HepG2 (cell line): ENCODE measurements around the gene RUVBL1. TPM values are rescaled to one million over a fixed set of nuclear protein-coding genes. Genes with fewer than 3 reads are reported as not detected.
A peak's percentile ranks its signal among the peaks of the same experiment; 100 is the strongest.

Source experiments
- ASH2L ChIP-seq: fragments of 300-600, 200-600 bp; sonication (generic); IDR thresholded peaks from 2 replicates; pipeline ENCODE4 v1.7.0; 2017; ENCODE audit warnings: low read depth, mild to moderate bottlenecking, moderate library complexity, mixed read lengths, low read length; ENCODE audit not compliant: insufficient read length
- ATAD3A ChIP-seq: sonication (generic); formaldehyde crosslinking; IDR thresholded peaks from 2 replicates; pipeline ENCODE4 v1.4.0; 2020; ENCODE audit warnings: missing genetic modification reagents
- CCDC6 ChIP-seq: sonication (generic); formaldehyde crosslinking; IDR thresholded peaks from 2 replicates; pipeline ENCODE4 v1.8.1; 2022; ENCODE audit warnings: mild to moderate bottlenecking, missing genetic modification reagents, moderate library complexity
- DNMT1 ChIP-seq: sonication (generic); formaldehyde crosslinking; IDR thresholded peaks from 2 replicates; pipeline ENCODE4 v1.5.1; 2020; ENCODE audit warnings: mild to moderate bottlenecking, missing genetic modification reagents
- IRF2 ChIP-seq: IDR thresholded peaks from 2 replicates; pipeline ENCODE4 v1.6.1; 2018; ENCODE audit warnings: missing genetic modification reagents, missing compliant biosample characterization
- ISX ChIP-seq: sonication (generic); formaldehyde crosslinking; conservative IDR thresholded peaks from 2 replicates; pipeline ENCODE4 v1.5.0; 2020; ENCODE audit warnings: missing genetic modification reagents
- KLF11 ChIP-seq: IDR thresholded peaks from 2 replicates; pipeline ENCODE4 v1.6.1; 2016; ENCODE audit warnings: missing compliant biosample characterization
- MIER2 ChIP-seq: IDR thresholded peaks from 2 replicates; pipeline ENCODE4 v1.6.1; 2016; ENCODE audit warnings: missing biosample characterization, missing genetic modification reagents
- MXD4 ChIP-seq: IDR thresholded peaks from 2 replicates; pipeline ENCODE4 v1.6.1; 2016; ENCODE audit warnings: mild to moderate bottlenecking, missing biosample characterization, missing genetic modification reagents
- RCOR2 ChIP-seq: IDR thresholded peaks from 2 replicates; pipeline ENCODE4 v1.6.1; 2016; ENCODE audit warnings: missing biosample characterization, missing genetic modification reagents
- REXO4 ChIP-seq: sonication (generic); formaldehyde crosslinking; IDR thresholded peaks from 2 replicates; pipeline ENCODE4 v1.8.0; 2022; ENCODE audit warnings: missing genetic modification reagents, mild to moderate bottlenecking, borderline replicate concordance
- ZFX ChIP-seq: sonication (generic); formaldehyde crosslinking; IDR thresholded peaks from 2 replicates; pipeline ENCODE4 v1.4.0; 2020; ENCODE audit warnings: mild to moderate bottlenecking, low read depth, missing genetic modification reagents, moderate library complexity
- ZMAT3 ChIP-seq: sonication (generic); formaldehyde crosslinking; conservative IDR thresholded peaks from 2 replicates; pipeline ENCODE4 v1.7.0; 2021; ENCODE audit warnings: missing genetic modification reagents
- ZNF101 ChIP-seq: sonication (generic); formaldehyde crosslinking; IDR thresholded peaks from 2 replicates; pipeline ENCODE4 v1.4.0; 2020; ENCODE audit warnings: mild to moderate bottlenecking, low read depth, missing genetic modification reagents, borderline replicate concordance
- ZNF12 ChIP-seq: sonication (generic); formaldehyde crosslinking; IDR thresholded peaks from 2 replicates; pipeline ENCODE4 v1.5.0; 2020; ENCODE audit warnings: missing genetic modification reagents
- ZNF138 ChIP-seq: sonication (generic); formaldehyde crosslinking; IDR thresholded peaks from 2 replicates; pipeline ENCODE4 v1.5.0; 2020; ENCODE audit warnings: mild to moderate bottlenecking, low read depth, missing genetic modification reagents
- ZNF30 ChIP-seq: sonication (generic); formaldehyde crosslinking; IDR thresholded peaks from 2 replicates; pipeline ENCODE4 v1.5.0; 2020; ENCODE audit warnings: mild to moderate bottlenecking, missing genetic modification reagents
- ZNF563 ChIP-seq: sonication (generic); formaldehyde crosslinking; IDR thresholded peaks from 2 replicates; pipeline ENCODE4 v1.8.0; 2022; ENCODE audit warnings: mild to moderate bottlenecking, moderate library complexity, missing genetic modification reagents
- ZNF605 ChIP-seq: sonication (generic); formaldehyde crosslinking; IDR thresholded peaks from 2 replicates; pipeline ENCODE4 v1.8.0; 2022; ENCODE audit warnings: mild to moderate bottlenecking, missing genetic modification reagents
- ZNF652 ChIP-seq: IDR thresholded peaks from 2 replicates; pipeline ENCODE4 v1.6.1; 2016; ENCODE audit warnings: low read depth, borderline replicate concordance
- ZNF761 ChIP-seq: sonication (generic); formaldehyde crosslinking; conservative IDR thresholded peaks from 2 replicates; pipeline ENCODE4 v1.4.0; 2020; ENCODE audit warnings: mild to moderate bottlenecking, missing genetic modification reagents
- polyA plus RNA-seq, 8 experiments: library from polyadenylated mRNA; depleted of rRNA in 3 of 8; stranded (reverse) in 7 of 8; unstranded in 1 of 8; fragments of >200 nt; fragmentation: Illumina TruSeq in 4 of 8; extraction: Trizol in 4 of 8; gene quantifications; 2 replicates each; pipeline versions ENCODE4 v1.2.1 to v1.2.3, GENCODE V29; 2011 to 2016; ENCODE audit warnings: low read depth in 4 of 8, missing spikeins in 1 of 8, mixed read lengths in 1 of 8; ENCODE audit not compliant: insufficient read depth in 1 of 8
- total RNA-seq, 5 experiments: library from RNA; depleted of rRNA; stranded (reverse); fragments of >200 nt; fragmentation: Illumina TruSeq; extraction: Trizol; gene quantifications; 2 replicates each; pipeline ENCODE4 v1.2.3, GENCODE V29; 2016; ENCODE audit warnings: low read depth in 1 of 5
- TF ChIP-seq, protein P1 (sequence below): sonication (generic); formaldehyde crosslinking; IDR thresholded peaks from 2 replicates; pipeline ENCODE4 v1.4.0; 2020; ENCODE audit warnings: missing genetic modification reagents, borderline replicate concordance
- TF ChIP-seq, protein P2 (sequence below), 2 experiments: sonication (generic) in 1 of 2; formaldehyde crosslinking in 1 of 2; IDR thresholded peaks; 2 replicates each; pipeline versions ENCODE4 v1.4.0 to v1.6.1; 2018 to 2020; ENCODE audit warnings: missing genetic modification reagents in 2 of 2, borderline replicate concordance in 1 of 2, low read depth in 1 of 2, mild to moderate bottlenecking in 1 of 2, missing biosample characterization in 1 of 2
- TF ChIP-seq, protein P3 (sequence below): sonication (generic); formaldehyde crosslinking; IDR thresholded peaks from 2 replicates; pipeline ENCODE4 v1.8.1; 2023; ENCODE audit warnings: missing genetic modification reagents, mild to moderate bottlenecking, borderline replicate concordance
- TF ChIP-seq, protein P4 (sequence below): sonication (generic); formaldehyde crosslinking; conservative IDR thresholded peaks from 2 replicates; pipeline ENCODE4 v1.8.0; 2022; ENCODE audit warnings: missing genetic modification reagents
- TF ChIP-seq, protein P5 (sequence below): sonication (generic); formaldehyde crosslinking; IDR thresholded peaks from 2 replicates; pipeline ENCODE4 v1.4.0; 2020; ENCODE audit warnings: mild to moderate bottlenecking, missing genetic modification reagents

RUVBL1 gene
- total and polyA plus RNA-seq, 2 of the 13 experiments (the other 11 are each of a cell fraction or from before 2014, with no cell fraction given), result 32.7 to 86.3 TPM

DNA sequence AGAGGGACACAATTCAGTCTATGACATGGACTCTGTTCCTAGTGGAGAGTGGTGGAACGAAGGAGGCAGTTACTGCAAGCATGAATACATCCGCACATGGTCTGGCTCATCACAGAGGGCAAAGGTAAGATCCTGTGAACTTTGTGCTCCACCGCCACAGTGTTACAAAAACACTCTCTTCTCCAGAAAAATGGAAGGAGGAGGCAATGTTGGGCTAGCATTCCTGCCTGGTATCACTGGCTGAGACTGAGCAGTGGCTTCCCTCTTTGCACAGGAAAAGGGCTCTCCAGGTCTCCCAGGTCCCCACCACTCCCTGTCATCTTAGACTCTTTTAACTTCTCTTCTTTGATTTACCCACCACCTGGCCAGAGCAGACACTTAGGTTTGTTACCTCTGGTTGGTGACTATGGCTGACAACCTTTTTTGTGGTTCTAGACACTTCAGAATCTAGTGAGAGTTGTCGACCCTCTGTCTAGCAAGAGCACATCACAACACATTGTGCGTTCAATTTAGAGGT is 28.2 kb upstream of the RUVBL1 start (continued):
- TF ChIP-seq ZNF761 (CRISPR knock-in tag) (no peak), ZMAT3 (CRISPR knock-in tag) (0 out of 2 replicates have a peak, but pooled peaks have one; percentile 34), ZNF101 (CRISPR knock-in tag) (no peak), DNMT1 (CRISPR knock-in tag) (no peak), ZNF30 (CRISPR knock-in tag) (no peak), ZFX (CRISPR knock-in tag) (peak; percentile 54), REXO4 (CRISPR knock-in tag) (no peak), ZNF563 (CRISPR knock-in tag) (peak; percentile 66), ATAD3A (no peak), IRF2 (CRISPR knock-in tag) (peak; percentile 57; the same call in 1 of the 2 replicates), ASH2L (peak; percentile 80), CCDC6 (0 out of 2 replicates have a peak, but pooled peaks have one; percentile 68), MXD4 (CRISPR knock-in tag) (peak; percentile 83; the same call in 1 of the 2 replicates), ZNF12 (no peak; the same call in 1 of the 2 replicates), ZNF138 (CRISPR knock-in tag) (no peak), ZNF652 (CRISPR knock-in tag) (no peak; the same call in 1 of the 2 replicates), RCOR2 (CRISPR knock-in tag) (peak; percentile 65; the same call in 1 of the 2 replicates), MIER2 (CRISPR knock-in tag) (0 out of 2 replicates have a peak, but pooled peaks have one; percentile 33), ISX (no peak), KLF11 (CRISPR knock-in tag) (0 out of 2 replicates have a peak, but pooled peaks have one; percentile 63), ZNF605 (CRISPR knock-in tag) (peak; percentile 92)
- TF ChIP-seq, protein P1, sequence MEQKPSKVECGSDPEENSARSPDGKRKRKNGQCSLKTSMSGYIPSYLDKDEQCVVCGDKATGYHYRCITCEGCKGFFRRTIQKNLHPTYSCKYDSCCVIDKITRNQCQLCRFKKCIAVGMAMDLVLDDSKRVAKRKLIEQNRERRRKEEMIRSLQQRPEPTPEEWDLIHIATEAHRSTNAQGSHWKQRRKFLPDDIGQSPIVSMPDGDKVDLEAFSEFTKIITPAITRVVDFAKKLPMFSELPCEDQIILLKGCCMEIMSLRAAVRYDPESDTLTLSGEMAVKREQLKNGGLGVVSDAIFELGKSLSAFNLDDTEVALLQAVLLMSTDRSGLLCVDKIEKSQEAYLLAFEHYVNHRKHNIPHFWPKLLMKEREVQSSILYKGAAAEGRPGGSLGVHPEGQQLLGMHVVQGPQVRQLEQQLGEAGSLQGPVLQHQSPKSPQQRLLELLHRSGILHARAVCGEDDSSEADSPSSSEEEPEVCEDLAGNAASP, result no peak
- TF ChIP-seq, protein P2, sequence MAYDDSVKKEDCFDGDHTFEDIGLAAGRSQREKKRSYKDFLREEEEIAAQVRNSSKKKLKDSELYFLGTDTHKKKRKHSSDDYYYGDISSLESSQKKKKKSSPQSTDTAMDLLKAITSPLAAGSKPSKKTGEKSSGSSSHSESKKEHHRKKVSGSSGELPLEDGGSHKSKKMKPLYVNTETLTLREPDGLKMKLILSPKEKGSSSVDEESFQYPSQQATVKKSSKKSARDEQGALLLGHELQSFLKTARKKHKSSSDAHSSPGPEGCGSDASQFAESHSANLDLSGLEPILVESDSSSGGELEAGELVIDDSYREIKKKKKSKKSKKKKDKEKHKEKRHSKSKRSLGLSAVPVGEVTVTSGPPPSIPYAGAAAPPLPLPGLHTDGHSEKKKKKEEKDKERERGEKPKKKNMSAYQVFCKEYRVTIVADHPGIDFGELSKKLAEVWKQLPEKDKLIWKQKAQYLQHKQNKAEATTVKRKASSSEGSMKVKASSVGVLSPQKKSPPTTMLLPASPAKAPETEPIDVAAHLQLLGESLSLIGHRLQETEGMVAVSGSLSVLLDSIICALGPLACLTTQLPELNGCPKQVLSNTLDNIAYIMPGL (CRISPR knock-in tag; IDR thresholded peaks at IDR 0.05; ENCODE audit: borderline replicate concordance in 1 of 2, low read depth in 1 of 2), result peak in 1 of 2 experiments; percentile 74; a peak in 1 of 4 replicates
- TF ChIP-seq, protein P3, sequence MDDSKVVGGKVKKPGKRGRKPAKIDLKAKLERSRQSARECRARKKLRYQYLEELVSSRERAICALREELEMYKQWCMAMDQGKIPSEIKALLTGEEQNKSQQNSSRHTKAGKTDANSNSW, result no peak
- TF ChIP-seq, protein P4, sequence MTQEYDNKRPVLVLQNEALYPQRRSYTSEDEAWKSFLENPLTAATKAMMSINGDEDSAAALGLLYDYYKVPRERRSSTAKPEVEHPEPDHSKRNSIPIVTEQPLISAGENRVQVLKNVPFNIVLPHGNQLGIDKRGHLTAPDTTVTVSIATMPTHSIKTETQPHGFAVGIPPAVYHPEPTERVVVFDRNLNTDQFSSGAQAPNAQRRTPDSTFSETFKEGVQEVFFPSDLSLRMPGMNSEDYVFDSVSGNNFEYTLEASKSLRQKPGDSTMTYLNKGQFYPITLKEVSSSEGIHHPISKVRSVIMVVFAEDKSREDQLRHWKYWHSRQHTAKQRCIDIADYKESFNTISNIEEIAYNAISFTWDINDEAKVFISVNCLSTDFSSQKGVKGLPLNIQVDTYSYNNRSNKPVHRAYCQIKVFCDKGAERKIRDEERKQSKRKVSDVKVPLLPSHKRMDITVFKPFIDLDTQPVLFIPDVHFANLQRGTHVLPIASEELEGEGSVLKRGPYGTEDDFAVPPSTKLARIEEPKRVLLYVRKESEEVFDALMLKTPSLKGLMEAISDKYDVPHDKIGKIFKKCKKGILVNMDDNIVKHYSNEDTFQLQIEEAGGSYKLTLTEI (CRISPR knock-in tag), result no peak
- TF ChIP-seq, protein P5, sequence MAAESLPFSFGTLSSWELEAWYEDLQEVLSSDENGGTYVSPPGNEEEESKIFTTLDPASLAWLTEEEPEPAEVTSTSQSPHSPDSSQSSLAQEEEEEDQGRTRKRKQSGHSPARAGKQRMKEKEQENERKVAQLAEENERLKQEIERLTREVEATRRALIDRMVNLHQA (CRISPR knock-in tag), result no peak
